Measurements from ENCODE around the gene CCDC124.

DNA sequence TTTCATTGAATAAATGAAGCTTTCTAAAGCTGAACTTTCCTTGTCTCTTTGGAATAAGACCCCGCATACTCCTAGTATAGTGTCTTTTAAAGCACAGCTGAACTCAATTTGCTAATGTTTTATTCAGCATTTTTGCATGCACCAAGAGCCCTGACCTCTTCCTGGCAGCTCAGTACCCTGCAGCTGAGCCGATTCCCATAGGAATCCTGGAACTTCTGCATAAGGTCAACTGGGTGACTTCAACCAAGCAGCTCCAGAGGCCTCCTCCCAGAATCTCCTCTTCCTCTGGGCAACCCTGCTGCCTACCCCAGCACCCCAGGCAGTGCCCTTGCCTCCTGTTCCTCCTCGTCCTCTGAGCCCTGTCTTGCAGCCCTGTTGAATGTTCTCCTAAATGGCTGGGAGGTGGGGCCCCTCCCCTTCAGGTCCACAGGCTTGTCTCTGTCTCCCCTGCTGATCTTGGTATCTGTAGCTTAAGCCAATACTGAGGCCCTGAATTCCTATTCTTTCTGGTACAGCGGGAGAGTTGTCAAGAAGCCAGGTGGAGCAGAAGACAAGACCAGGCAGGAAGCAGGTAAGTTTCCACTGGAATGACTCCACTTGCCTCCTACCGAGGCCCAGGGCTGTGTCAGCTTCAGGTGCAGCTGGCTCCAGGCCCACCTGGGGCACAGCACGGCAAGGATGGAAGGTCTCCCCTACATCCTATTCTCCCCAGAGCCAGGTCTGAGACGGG, 23.6 kb upstream of the CCDC124 start:
- TF ChIP-seq, protein P1, sequence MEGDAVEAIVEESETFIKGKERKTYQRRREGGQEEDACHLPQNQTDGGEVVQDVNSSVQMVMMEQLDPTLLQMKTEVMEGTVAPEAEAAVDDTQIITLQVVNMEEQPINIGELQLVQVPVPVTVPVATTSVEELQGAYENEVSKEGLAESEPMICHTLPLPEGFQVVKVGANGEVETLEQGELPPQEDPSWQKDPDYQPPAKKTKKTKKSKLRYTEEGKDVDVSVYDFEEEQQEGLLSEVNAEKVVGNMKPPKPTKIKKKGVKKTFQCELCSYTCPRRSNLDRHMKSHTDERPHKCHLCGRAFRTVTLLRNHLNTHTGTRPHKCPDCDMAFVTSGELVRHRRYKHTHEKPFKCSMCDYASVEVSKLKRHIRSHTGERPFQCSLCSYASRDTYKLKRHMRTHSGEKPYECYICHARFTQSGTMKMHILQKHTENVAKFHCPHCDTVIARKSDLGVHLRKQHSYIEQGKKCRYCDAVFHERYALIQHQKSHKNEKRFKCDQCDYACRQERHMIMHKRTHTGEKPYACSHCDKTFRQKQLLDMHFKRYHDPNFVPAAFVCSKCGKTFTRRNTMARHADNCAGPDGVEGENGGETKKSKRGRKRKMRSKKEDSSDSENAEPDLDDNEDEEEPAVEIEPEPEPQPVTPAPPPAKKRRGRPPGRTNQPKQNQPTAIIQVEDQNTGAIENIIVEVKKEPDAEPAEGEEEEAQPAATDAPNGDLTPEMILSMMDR (IDR thresholded peaks at IDR 0.05; ENCODE audit: low read depth, low read length, poor library complexity, severe bottlenecking) = no peak
- no peak for TF ChIP-seq EZH2phosphoT487 (IDR thresholded peaks at IDR 0.05; ENCODE audit: borderline replicate concordance, low read length)
